NCI-H82 (cell line): ENCODE data around the gene NMU.
"Not testable (repeated sequence)": the region's sequence is repeated elsewhere in the genome, so short reads cannot be mapped to it uniquely, and the experiment has no call there.

Source experiments
- DNase-seq: peaks from one replicate; lab custom pipeline; 2025; lab: John Stamatoyannopoulos, UW

NMU gene

DNA sequence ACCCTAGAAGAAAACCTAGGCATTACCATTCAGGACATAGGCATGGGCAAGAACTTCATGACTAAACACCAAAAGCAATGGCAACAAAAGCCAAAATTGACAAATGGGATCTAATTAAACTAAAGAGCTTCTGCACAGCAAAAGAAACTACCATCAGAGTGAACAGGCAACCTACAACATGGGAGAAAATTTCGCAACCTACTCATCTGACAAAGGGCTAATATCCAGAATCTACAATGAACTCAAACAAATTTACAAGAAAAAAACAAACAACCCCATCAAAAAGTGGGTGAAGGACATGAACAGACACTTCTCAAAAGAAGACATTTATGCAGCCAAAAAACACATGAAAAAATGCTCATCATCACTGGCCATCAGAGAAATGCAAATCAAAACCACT is 12.0 kb downstream of the NMU start:
- DNase-seq: not testable (repeated sequence)

DNA sequence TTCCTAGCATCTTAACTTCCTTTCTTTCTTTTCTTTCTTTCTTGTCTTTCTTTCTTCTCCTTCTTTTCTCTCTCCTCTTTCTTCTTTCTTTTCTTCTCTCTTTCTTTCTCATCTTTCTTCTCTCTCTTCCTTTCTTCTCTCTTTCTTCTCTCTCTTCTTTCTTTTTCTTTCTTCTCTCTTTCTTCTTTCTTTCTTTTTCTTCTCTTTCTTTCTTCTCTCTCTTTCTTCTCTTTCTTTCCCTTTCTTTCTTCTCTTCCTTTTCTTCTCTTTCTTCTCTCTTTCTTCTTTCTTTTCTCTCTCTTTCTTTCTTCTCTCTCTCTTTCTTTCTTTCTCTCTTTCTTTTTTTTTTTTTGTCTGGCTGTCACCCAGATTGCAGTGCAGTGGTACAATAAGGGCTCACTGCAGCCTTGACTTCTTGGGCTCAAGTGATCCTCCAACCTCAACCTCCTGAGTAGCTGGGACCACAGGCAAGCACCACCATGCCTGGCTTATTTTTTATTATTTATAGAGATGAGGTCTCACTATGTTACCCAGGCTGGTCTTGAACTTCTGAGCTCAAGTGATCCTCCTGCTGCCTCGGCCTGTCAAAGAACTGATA is 17.5 kb downstream of the NMU start:
- DNase-seq: no peak

GRCh38 chr4:55617587-55618197 is 18.4 kb downstream of the NMU start:
- no peak for DNase-seq

DNA sequence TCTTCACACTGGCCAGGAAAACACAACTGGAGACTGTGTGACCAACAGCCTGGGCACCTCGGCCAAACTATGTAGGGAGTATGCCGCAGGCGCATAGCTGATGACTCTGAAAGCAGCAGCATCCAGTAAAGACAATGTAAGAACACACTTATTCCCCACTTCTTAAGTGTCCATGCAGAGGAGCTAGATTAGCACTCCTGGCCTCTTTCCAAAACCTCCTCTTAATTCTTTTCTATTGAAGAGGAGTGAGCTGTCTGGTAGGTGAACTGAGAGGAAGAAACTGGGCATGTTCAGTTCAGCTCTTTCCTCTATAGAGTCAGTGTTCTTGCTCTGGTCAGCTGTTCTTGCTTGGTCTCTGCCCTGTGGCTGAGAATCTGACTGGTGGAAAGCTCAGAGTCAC is 21.1 kb downstream of the NMU start:
- peak; percentile 49 for DNase-seq

DNA sequence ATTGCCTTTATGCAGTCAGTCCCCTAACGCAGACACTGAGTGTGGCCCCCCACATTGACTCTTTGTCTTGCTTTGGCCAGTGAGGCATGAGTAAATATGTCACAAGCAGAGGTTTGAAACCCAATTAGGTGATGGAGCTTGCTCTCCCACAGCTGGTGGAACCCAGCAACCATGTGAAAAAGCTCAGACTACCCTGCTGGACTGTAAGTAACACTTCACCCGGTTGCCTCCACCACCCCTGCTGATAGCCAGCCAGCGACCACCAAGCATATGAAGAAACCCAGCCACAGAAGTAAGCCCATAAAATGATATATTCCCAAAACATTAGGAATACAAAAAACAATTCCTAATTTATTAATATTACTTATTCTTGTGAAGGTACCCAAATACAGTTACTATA is 22.5 kb downstream of the NMU start:
- no peak for DNase-seq

DNA sequence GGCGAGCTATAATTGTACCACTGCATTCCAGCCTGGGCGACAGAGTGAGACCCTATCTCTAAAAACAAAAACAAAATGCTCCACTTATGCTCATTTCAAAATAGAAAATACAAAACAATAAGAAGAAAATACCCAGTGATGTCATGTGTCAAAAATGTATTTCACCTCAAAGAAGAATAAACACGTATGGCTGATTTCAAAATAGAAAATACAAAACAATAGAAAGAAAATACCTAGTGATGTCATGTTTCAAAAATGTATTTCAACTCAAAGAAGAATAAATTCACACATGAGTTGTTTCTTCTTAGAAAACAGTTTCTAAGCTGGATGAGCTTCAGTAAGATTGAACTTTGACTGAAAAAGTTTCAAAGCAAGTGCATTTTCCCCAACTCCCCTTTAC is 23.8 kb downstream of the NMU start:
- DNase-seq: no peak

DNA sequence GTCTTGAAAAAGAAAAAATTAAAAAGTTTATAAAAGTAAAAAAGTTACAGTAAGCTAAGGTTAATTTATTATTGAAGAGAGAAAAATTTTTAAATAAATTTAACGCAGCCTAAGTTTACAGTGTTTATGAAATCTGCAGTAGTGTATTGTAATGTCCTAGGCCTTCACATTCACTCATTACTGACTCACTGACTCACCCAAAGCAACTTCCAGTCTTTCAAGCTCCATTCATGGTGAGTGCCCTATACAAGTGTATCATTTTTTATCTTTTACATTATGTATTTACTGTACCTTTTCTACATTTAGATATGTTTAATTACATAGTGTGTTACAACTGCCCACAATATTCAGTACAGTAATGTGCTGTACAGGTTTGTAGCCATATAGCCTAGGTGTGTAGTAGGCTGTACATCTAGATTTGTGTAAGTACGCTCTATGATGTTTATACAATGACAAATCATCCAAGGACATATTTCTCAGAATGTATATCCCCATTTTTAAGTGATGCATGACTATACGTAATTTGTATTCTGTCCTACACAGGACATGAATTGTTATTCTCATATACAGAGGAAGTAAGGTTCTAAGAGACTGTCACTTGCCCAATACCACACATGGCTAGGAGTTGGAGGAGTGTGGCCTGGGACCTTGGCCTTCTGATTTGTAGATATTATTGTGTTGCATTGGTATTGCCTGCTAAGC is 24.6 kb downstream of the NMU start:
- no peak for DNase-seq

- DNase-seq: no peak
Observed at GRCh38 chr4:55610381-55610780, 25.7 kb downstream of the NMU start.

GRCh38 chr4:55609393-55609866 is 26.7 kb downstream of the NMU start:
- DNase-seq: no peak

- peak; percentile 2 for DNase-seq
Observed at GRCh38 chr4:55608591-55608990, 27.5 kb downstream of the NMU start.

- peak; percentile 86 for DNase-seq
Observed at GRCh38 chr4:55604996-55605395, 31.1 kb downstream of the NMU start.

DNA sequence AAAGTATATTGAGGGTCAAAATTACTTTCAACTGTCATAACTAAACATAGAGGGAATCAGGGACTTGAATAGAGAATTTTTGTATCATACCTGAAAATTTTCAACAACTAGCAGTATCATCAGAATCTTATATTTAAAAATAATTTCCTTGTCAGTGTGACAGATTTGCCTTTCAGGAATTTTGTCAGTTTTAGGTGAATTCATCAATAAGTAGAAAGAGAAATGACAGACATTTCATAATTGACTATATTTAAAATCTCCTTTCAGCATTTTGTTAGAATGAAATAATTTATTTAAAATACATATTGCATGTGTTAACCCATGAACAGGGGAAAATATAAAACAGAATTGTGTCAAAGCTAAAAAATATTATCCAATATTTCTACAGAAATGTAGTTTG is 35.5 kb downstream of the NMU start:
- no peak for DNase-seq

DNA sequence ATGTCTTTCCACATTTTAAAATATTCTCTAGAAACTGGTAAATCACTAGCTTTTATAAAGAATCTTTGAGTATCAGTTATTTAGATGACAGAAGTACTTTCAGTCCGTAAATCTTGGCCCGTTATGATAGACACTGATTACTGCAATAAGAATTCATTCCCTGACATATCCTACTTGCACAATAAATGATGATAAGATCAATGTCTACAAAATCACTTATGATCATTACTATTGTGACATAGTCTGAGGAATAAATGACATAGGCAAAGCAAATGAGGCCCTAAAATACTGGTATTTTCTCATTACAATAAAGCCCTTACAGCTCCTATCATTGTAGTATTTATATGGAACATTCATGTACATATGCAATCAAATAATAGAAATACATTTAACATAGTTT is 37.5 kb downstream of the NMU start:
- no peak for DNase-seq

GRCh38 chr4:55592014-55592413 is 44.1 kb downstream of the NMU start, which contains the start of gene PDCL2:
Gene PDCL2, minus strand, starts transcription at chr4:55592245. Its CDS starts 136 bp downstream, at chr4:55592109.
- DNase-seq: no peak

GRCh38 chr4:55588160-55588559 is 47.9 kb downstream of the NMU start:
- DNase-seq: no peak

DNA sequence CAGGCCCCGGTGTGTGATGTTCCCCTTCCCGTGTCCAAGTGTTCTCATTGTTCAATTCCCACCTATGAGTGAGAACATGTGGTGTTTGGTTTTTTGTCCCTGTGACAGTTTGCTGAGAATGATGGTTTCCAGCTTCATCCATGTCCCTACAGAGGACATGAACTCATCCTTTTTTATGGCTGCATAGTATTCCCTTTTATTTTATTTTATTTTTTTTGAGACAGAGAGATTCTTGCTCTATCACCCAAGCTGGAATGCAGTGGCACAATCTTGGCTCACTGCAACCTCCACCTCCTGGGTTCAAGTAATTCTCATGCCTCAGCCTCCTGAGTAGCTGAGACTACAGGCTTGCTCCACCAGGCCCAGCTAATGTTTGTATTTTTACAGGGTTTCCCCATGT is 53.3 kb downstream of the NMU start:
- not testable (repeated sequence) for DNase-seq

GRCh38 chr4:55578341-55579010 is 57.6 kb downstream of the NMU start:
- no peak for DNase-seq

GRCh38 chr4:55575513-55575912 is 60.6 kb downstream of the NMU start:
- no peak for DNase-seq

- no peak for DNase-seq
Observed at GRCh38 chr4:55574252-55574651, 61.8 kb downstream of the NMU start.

- DNase-seq: no peak
Observed at GRCh38 chr4:55571806-55572205, 64.3 kb downstream of the NMU start.

DNA sequence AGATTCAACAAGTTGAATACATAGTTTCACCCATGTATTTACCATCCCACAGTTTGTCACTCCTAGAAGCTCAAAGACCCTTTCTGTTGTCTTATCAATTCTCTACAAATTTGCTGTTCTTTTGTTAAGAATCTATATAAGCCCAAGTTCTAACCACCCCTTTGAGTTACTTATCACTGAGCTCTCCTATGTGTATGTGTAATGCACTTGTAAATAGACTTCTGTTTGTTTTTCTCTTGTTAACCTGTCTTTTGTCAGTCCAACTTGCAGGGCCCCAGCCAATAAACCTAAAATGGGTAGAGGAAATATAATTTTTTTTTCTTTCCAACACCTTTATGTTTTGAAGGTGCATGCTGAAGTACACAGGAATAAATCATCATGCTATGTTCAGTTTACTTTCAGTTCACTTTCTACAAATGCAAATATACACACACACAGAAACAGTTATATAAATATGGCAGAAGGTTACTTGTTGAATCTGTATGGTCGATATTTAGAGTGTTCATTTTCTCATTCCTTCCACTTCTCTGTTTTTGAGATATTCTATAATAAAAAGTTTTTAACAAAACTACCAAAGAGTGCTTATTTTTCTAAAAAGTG is 67.1 kb downstream of the NMU start:
- no peak for DNase-seq

DNA sequence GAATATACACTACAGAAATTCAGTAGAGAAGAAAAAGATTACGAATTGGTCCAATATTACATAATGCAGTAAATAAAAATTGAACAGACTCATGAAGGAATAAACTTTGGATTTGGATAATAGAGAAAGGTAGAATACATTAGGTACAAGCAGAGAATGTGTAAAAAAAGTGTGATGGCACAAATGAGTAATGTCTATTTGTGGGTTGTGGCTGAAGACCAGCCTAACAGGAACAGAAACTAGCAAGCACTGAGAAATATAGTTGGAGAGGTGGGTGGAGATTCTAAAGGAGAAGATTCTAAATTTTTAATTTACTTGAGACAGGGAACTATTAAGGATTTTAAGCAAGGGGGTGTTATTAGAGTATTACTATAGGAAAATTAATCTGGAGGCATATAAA is 74.2 kb downstream of the NMU start:
- DNase-seq: no peak
